Activated CD4-positive, alpha-beta T cell treated with anti-CD3 and anti-CD28 coated beads for 4 hours (primary cell): ENCODE data around the gene TARP.
"Not testable (repeated sequence)": the region's sequence is repeated elsewhere in the genome, so short reads cannot be mapped to it uniquely, and the experiment has no call there.

Experiments used
- DNase-seq, 2 donors: peaks; one replicate each; pipeline ENCODE4 v3.0.0-alpha.2; 2020

The TARP gene

DNA sequence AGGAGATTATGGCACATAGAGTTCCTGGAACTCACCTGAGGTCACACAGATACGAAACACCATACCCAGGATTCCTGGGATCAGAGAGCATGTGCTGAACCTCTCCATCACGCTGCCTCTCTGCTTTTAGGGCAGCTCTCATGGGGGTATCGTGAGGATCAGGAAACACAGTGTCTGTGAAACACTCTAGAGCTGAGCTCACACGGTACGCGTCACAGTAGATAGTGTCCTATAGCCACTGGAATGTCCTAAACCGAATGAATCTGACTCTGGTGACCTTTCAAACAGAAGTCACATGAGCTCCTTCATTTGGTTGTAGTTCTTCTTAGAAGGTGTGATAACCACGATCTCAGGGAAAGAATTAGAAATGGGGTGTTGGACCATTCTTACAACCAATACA, 14.3 kb downstream of the TARP start:
- DNase-seq: not testable (repeated sequence)

DNA sequence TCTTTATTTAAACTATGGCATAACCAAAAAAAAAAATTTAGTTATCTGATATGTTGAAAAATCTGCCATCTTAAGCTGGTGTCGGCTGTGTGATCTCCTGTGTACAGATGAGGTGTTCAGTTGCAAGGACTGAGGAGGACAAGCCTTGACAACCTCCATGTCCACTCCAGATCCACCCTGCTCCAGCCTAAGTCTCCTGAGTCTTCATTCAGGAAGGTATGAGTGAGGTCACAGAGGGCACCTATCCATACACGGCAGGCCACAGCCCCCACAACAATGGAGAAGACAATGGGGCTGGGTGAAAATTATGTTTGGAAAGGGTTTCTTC, 16.1 kb downstream of the TARP start:
- no peak for DNase-seq

DNA sequence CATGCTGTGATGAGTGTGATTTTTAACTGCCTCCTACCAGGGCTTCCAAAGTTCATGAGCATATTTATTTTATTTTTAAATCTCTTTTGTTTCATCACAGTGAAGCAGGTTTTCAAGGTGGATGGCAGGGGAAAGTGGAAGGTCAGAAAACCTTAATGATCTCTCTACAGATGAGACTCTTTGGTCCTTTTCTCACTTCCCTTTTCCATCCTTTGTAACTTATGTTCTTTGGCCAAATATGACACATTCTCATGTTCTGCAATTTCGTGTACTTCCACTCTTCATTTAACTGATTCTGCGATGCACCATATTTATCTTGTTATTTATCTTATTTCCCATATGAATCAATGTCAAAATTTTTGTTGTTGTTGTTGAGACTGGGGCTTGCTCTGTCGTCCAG, 23.6 kb downstream of the TARP start:
- not testable (repeated sequence) for DNase-seq

DNA sequence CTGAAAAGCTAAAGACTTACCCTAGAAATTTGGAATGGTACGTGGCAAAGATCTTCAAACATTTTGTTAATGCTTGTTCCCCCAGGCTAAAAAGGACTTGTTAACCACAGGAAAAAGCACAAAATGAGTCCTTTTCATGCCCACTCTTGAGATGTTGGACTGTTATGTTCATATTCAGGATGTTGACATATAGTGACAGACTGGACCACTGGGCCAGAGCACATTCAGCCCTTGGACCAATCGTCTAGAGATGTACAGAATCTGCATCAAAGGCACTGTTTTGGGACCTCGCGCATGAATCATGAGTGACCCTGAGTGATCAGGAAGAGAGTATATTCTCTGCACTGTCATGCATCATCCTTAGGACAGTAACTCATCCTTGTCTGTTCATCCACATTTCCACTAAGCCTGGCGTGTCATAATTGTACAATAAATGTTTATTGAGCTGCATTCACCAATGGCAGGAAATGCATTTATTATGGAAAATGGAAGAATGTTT, 25.3 kb downstream of the TARP start:
- DNase-seq: no peak

DNA sequence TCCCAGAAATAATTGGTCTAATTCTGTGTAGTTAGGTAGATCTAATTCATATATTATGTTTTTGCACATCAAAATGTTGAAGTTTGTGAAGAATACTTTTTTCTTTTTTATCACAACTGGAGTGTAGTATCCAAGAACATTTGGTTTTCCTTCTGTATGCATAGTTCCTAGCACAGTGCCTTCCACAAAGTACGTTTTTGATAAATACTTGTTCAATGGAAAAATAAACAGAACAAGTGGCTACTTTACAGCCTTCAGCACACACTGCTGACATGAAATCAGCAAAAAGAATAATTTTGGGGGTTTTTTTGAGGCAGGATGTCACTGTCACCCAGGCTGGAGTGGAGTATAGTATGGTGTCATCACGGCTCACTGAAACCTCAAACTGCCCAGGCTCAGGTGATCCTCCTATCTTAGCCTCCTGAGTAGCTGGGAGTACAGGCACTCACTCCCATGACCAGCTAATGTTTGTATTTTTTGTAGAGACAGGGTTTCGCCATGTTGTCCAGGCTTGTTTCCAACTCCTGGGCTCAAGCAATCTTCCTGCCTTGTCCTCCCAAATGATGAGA, 27.9 kb downstream of the TARP start:
- no peak for DNase-seq

DNA sequence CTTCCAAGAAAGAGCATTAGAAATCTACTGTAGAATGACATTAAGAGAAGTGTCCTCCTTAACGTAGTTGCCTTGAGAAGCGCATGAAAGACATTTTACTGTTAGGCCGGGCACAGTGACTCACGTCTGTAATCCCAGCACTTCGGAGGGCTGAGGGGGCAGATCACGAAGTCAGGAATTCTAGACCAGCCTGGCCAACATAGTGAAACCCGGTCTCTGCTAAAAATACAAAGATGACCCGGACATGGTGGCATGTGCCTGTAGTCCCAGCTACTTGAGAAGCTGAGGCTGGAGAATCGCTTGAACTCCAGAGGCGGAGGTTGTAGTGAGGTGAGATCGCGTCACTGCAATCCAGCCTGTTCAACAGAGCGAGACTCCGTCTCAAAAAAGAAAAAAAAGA, 28.9 kb downstream of the TARP start:
- DNase-seq: no peak

DNA sequence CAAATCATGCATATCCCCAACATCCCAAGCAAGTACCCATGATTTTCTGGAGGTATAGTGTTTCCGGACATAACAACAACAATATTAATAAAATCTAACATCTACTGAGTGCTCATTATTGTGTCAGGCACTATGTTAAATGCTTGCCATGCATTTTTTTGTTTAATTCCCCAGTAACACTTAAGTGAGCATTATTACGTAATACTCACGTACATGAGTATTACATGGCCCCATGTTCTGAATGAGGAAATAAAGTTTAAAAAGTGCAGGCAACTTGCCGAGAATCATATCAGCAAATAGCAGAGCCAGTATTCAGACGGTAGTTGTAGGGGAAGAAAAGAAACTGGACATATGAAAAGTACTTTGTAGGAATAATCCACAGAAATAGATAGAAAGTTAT, 30.1 kb downstream of the TARP start:
- not testable (repeated sequence) for DNase-seq

DNA sequence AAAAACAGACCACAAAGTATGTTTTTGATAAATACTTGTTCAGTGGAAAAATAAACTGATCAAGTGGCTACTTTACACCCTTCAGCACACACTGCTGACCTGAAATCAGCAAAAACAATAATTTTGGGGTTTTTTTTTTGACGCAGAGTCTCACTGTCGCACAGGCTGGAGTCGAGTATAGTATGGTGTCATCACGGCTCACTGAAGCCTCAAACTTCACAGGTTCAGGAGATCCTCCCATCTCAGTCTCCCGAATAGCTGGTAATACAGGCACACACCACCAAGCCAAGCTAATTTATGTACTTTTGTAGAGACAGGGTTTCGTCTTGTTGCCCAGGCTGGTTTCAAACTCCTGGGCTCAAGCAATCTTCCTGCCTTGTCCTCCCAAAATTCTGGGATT, 30.6 kb downstream of the TARP start:
- DNase-seq: no peak

DNA sequence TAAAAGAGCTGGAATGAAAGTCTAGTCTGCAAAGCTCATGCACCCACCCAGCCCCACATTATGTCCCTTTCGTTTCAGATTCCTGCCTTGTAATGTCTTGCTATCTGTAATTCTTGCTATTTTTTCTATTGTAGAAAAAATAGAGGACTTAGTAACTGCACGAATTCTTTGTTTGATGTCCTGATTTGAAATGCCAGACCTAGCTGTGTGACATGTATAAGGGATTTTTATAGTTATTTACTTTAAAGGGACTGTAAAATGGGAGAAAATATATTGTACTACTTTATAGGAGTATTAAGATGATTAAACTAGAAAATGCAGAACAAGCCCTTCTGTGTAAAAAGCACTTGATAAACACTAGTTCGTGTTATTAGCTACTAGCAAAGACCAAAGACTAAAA, 32.4 kb downstream of the TARP start:
- DNase-seq: no peak

DNA sequence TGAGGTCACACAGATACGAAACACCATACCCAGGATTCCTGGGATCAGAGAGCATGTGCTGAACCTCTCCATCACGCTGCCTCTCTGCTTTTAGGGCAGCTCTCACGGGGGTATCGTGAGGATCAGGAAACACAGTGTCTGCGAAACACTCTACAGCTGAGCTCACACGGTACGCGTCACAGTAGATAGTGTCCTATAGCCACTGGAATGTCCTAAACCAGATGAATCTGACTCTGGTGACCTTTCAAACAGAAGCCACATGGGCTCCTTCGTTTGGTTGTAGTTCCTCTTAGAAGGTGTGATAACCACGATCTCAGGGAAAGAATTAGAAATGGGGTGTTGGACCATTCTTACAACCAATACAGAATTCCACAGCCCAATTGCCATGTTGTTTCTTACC, 34.3 kb downstream of the TARP start:
- DNase-seq: not testable (repeated sequence)

DNA sequence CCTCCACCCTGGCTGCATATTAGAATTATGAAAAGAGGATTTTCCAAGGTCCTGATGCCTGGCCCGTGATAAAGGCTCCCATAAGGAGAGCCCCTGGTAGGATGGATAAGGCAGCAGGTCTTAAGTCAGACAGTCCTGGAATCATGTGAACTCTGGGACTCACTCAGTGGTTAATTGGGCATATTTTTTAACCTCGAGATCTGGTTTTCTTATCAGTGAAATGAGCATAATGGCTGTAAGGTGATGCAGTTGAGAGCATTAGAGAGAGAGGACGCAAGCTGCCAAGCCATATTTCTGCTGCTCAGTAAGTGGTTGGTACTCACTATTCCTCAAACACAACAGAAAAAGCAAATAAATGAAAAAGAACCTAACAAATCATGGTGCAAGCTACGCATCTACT, 37.8 kb downstream of the TARP start:
- DNase-seq: no peak

DNA sequence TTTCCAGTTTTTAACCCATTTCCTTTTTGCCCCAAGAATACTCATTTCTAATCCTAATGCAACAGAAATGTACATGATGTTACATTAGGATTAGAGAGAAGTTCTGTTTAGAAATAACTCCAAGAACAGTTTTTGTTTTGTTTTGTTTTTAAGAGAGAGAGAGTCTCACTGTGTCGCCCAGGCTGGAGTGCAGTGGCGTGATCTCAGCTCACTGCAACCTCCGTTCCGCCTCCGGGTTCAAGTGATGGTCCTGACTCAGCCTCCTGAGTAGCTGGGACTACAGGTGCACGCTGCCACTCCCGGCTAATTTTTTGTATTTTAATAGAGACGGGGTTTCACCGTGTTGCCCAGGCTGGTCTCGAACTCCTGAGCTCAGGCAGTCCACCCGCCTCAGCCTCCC, 38.7 kb downstream of the TARP start:
- not testable (repeated sequence) for DNase-seq

DNA sequence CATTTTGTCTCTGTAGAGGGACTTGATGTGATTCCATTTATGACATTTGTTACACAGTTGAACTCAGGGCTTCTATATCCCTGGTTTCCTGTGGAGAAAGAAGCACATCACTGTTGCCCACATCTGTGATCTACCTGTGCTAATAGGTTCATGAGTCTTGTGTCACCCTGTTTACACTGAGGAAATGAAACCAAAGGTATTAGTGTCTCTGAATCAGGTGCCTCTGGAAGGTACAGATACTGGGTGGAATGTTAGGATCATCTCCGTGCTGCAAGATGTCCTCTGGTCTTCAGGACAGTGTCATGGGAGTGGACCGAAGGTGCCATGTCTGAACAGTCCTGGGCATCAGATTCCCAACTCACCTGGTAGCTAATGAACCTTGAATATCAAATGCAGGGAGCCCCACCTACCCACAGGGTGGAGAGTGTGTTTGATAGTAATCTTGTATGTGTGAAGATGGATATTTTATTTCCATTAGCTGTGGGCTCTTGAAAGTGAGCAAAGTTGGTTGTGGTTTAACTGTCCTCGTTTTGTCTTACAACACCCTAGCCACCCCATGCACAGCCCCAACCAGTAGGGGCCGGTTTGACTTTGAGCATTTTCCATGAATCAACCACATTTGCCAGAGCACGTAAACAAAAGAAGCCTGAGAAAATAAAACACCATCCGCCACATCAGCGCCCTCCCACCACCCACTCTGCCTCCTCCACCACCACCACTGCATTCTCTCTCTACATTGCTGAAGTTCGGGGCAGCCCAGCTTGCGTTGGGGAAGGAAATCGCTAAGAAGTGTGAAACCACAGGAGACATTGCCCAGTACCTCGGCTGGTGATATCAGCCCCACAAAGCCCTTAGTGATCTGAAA, 40.7 kb downstream of the TARP start:
- DNase-seq: peak; percentile 67 to 69

DNA sequence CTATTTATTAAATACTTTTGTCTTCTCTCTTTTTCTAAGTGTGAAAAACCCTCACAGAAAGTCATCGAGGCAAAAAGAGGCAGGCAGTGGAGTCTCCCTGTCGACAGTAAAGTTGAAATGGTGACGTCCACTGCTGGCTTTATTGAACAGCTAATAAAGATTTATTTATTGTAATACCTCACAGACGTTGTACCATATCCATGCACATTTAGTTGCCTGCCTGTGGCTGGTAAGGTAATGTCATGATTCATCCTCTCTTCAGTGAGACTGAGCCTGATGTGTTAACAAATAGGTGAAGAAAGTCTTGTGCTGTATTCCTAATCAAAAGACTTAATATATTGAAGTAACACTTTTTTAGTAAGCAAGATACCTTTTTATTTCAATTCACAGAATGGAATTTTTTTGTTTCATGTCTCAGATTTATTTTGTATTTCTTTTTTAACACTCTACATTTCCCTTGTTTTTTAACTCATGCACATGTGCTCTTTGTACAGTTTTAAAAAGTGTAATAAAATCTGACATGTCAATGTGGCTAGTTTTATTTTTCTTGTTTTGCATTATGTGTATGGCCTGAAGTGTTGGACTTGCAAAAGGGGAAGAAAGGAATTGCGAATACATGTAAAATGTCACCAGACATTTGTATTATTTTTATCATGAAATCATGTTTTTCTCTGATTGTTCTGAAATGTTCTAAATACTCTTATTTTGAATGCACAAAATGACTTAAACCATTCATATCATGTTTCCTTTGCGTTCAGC, 43.4 kb downstream of the TARP start:
- DNase-seq: no peak

DNA sequence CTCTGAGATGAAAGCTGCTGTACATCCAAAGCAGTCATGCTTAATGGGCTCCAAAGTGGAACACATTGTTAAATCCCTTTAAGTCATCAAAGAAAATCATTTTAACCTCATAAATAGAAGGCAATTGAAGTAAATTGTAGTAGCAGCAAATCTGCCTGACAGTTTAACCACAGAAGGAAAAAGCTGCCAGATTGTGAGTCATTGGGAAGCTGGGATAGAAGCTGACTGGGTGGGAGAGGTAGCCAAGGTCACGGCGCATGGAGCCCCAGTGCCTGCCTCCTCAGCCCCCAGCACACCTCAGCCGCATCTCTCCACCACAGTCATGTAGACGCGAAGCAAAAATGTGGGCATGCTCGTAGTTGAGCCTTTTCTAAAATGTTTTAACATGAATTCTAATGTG, 44.0 kb downstream of the TARP start:
- no peak for DNase-seq

DNA sequence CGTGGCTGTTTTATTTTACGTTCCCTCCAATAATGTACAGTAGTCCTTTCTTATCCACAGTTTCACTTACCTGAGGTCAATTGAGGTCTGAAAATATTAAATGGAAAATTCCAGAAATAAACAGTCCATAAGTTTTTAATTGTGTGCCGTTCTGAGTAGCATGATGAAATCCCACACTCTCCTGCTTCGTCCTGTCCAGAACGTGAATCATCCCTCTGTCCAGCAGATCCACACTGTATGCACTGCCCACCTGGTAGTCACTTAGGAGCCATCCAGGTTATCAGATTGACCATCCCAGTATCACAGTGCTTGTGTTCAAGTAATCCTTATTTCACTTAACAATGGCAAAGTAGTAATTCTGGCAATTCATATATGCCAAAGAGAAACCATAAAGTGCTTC, 49.0 kb downstream of the TARP start:
- no peak for DNase-seq

DNA sequence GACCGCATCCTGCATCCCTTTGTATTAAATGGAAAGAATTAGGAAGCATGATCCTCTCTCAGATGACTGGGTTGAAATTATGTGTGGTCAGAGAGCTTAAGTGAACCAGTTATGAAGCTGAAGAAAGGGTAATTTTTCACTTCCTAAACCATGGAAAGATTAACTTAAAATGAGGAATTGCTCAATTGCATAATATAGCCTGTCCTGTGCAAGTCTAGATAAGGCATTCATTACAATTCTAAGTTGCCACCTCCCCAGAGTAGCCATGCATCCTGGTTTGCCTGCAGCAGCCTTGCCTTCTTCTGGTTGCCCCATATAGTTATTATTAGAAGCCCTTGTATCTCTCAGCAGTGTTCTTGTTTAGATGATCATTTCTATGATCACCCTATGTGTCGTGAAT, 50.1 kb downstream of the TARP start:
- no peak for DNase-seq

DNA sequence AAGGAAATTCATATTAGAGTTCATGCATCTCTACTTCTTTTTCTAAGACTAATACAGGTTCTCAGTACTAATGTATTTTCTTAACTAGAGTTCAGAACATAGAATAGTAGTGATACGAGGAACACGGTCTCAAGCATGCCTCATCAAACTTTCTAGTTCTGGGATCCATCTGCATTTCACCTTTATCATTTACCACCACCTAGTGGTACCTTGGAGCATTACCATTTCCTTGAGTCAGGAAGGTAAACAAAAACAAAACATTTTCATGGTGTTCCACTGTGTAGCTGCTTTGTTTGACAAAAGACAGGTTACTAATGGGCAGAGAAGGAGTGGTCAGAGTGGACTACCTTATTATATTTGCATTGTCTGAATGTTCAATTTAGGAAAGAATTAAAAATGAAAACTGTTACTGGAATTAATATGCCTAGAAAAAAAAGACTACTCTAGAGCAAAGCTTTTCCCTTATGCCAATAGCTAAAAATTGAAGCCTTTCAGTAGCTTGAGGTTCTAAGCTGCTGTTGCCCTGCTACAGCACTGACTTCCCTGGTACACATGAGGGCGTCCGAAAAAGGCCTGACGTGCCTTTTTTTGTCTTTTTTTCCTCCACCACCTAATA, 50.8 kb downstream of the TARP start:
- DNase-seq: peak in 1 of 2 donors; percentile 46

DNA sequence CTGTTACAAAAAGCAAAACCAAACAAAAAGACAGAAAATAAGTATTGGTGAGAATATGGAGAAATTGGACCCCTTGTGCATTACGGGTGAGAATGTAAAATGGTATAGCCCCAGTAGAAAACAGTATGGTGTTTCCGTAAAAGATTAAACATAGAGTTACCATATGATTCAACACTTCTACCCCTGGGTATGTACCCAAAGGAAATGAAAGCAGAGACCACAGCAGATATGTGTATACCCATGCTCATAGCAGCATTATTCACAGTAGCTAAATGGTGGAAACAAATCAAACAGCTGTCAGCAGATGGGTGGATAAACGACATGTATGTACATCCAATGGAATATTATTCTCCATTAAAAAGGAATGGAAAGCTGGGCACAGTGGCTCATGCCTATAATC, 53.0 kb downstream of the TARP start:
- no peak for DNase-seq

DNA sequence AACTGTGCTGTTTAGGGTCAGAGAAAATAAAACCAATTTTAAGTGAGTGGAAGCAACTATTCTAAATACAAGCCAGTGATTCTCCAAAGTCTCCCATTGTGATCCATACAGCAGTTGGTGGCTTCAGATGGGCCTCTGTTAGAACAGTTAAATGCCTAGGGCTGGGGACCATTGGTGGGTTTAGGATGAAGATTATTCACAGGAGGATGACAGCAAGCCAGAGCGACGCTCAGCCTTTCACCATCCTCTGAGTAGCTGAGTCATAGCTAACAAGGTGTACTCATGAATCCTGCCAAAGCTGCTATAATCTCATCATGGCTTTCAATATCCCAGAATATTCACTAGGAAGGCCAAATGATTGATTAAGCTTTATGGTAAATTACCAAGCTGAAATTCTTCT, 55.8 kb downstream of the TARP start:
- DNase-seq: no peak

DNA sequence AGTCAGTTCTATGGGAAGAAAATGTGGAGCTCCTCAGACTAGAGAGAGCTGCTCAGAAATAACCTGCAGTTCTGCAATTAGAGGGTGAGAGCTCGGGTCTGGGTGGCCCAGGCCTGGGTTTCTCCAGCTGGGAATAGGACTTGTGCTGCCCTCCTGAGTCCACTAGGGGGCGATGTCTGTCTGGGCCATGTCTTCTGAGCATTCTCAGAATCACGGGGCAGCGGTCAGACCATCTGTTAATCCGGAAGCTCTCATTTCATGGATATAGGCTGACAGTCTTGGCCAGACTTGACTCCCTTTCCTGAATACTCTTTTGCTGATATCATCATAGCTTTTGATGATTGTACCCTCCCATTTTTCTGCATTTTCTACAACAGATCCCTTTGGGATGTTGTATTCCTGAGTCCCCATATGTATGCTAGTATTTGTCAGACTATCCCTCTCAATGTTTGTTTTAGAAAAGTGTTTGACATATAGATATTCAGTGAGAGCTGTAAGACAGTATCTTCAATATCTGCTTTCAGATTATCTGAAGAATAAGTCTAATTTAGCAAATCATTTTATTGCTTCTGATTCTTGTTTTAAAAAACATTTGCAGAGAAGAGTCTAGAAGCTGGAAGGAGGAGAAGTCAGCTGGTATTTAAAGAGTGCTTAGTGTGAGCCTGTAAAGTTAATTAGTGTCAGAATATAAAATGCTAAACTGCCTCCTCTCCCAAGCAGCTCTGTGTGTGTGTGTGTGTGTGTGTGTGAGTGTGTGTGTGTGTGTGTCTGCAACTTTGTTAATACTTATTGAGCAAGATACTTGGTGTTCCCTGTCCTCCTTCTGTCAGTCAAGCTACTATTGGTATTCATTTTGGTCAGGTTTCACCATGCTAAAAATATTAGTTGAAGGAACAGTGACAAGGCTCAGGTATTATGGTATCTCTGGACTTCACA, 57.4 kb downstream of the TARP start:
- peak; percentile 70 to 73 for DNase-seq

DNA sequence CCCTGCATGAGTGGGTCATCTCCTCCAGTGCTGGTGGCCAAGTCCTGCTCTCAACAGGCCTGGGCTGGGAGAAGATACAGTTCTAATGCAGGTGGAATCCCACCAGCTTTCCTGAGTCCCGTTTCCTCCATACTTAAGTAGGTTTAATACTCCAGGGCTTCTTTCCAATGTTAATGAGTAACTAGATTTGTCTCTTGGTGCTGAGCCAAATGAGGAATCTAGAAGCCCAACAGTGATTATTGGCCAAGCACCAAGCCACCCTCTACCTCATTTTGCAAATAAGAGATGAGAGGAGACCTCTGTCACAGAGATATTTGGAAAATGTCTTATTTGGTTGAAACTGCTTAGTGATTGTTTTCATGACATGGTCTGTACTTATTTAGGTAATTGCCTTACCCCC, 58.3 kb downstream of the TARP start:
- no peak for DNase-seq
